Natural killer cell treated with Interleukin-12 subunit alpha and Interleukin-12 subunit beta and Interleukin-15 and Interleukin-18, amount 100 ng/mL, for 72 hours (primary cell): ENCODE results near the gene REEP2. TPM values are rescaled to one million over a fixed set of nuclear protein-coding genes. Genes with fewer than 3 reads are reported as not detected.

Experiments
- ATAC-seq, 2 donors: fragments of 150-1000 bp; cut with Tn5 transposase in 1 of 2; sonication (Bioruptor Pico), chemical (Tn5 transposase) in 1 of 2; 2 replicates each; pipeline ENCODE4 v1.10.0; 2021
- DNase-seq: peaks from one replicate; pipeline ENCODE4 v3.0.0; 2022; ENCODE audit warnings: low spot score
- H3K27ac Mint-ChIP-seq, 2 donors: 1 replicate in 1 of 2; 2 replicates in 1 of 2; pipeline ENCODE4 v1.8.0; 2022; ENCODE audit warnings: mixed read lengths in 2 of 2, mild to moderate bottlenecking in 1 of 2, moderate library complexity in 1 of 2
- H3K27me3 Mint-ChIP-seq, 2 donors: 1 replicate in 1 of 2; 2 replicates in 1 of 2; pipeline ENCODE4 v1.8.0; 2022; ENCODE audit warnings: mixed read lengths in 2 of 2
- H3K36me3 Mint-ChIP-seq: one replicate; pipeline ENCODE4 v1.8.0; 2022; ENCODE audit warnings: mixed read lengths
- H3K4me1 Mint-ChIP-seq, 2 donors: 1 replicate in 1 of 2; 2 replicates in 1 of 2; pipeline ENCODE4 v1.8.0; 2022; ENCODE audit warnings: low read depth in 2 of 2, mixed read lengths in 2 of 2, mild to moderate bottlenecking in 1 of 2
- H3K4me3 Mint-ChIP-seq: one replicate; pipeline ENCODE4 v1.8.0; 2022; ENCODE audit warnings: mixed read lengths
- H3K9me3 Mint-ChIP-seq: 2 replicates; pipeline ENCODE4 v1.8.0; 2022; ENCODE audit warnings: mixed read lengths
- total RNA-seq, 2 donors: library from RNA; stranded (reverse); gene quantifications; one replicate each; pipeline ENCODE4 v1.2.3, GENCODE V29; 2022

REEP2 gene
- total RNA-seq, 2 donors from 2014 or later: 0.75 TPM; not detected in 1

DNA sequence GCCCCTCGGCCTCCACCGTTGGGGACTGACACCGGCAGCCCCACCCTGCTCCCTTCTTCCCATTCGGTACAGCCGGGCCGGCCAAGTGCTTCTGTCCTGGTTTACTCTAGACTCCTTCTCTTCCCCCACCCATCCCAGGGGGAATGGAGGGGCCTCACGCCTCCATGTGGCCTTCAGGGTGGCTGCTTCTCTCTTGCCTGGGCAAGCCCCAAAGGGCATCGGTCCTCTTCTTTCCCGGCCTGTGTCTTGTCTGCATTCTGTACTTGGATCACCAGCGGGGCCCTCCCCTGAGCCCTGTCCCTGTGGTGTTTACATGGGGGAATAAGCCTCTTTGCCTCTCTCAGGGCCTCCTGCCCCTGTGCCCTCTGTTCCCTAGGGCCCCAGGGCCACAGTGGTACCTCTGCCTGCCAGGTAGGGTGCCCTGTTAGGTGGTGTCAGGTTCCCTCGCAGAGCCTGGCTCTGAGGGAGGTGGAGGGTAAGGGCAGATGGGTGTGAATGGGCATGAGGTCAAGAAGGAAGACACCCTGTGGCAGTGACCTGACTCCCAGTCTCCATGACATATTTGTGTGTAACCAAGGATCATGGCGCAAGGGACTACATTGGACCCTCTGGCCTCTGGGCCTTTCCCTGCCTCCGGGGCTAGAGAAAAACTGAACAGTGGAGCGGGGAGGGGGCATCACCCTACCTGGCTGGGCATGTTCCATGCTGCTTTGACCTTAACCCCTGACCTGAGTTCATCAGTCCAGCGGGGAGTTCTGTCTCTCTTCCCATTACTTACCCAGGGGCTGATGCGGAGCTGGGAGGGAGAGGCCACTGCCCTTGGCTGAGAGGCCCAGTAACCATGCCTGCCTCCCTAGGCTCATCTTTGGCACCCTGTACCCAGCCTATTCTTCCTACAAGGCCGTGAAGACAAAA lies 1.6 kb downstream of the REEP2 start:
- H3K9me3 Mint-ChIP-seq: no peaks in the 10 kb centered on the region
- no peak overlapping the region for H3K27ac Mint-ChIP-seq
- H3K4me3 Mint-ChIP-seq: peak overlapping the region; percentile 53
- DNase-seq (no peak), ATAC-seq (no peak)
- no peaks in the 10 kb centered on the region for H3K36me3 Mint-ChIP-seq
- H3K4me1 Mint-ChIP-seq: peaks cover 11 to 23% of the 10 kb centered on the region in 2 donors
- no peaks in the 10 kb centered on the region for H3K27me3 Mint-ChIP-seq

DNA sequence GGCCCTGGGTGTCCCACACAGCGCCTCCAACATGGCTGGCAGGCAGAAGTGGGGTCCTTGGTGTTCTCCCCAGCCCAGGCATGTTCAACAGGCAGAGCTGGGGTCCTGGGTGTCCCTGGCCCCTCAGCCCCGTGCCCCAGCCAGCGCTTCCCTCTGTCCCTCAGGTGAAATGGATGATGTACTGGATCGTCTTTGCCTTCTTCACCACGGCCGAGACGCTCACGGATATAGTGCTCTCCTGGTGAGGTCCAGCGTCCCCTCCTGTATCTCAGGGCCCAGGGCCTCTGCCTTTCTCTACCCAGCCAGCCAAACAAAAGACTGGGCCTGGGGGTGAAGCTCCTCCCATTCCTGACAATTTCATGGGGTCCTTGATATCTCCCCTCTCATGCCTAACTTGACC lies 2.4 kb downstream of the REEP2 start:
- H3K27me3 Mint-ChIP-seq: no peaks in the 10 kb centered on the region
- H3K9me3 Mint-ChIP-seq: no peaks in the 10 kb centered on the region
- peaks cover 11 to 23% of the 10 kb centered on the region in 2 donors for H3K4me1 Mint-ChIP-seq
- no peak for DNase-seq
- H3K27ac Mint-ChIP-seq: no peak overlapping the region
- no peak overlapping the region for H3K4me3 Mint-ChIP-seq
- no peak for ATAC-seq
- no peaks in the 10 kb centered on the region for H3K36me3 Mint-ChIP-seq

DNA sequence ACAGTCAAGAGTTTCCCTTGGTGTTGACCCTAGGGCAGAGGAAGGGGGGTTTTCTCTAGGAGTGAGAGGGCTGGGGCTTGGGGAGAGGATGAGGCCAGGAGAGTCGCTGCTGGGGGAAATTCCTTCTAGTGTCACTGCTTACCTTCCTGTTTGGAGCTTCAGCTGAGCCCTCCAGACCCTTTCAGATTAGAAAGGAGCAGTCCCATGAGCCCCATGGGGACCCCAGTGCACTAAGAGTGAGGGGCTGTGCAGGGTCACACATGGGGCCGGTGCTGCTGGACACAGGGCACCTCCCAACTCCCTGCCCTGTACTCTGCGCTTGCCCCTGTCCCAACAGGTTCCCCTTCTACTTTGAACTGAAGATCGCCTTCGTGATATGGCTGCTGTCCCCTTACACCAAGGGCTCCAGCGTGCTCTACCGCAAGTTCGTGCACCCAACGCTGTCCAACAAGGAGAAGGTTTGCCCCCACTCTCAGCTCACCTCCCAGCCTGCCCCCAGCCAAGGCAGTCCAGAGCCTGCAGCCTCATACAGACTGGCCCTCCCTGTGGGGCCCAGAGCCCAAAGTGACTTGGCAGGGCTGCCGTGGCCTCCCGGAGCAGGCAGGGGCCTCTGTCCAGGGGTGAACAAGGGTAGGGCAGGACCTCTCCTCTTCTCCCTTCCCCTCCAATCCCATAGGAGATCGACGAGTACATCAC lies 5.4 kb downstream of the REEP2 start:
- Mint-ChIP-seq H3K4me3 (no peak overlapping the region), H3K27me3 (no peaks in the 10 kb centered on the region), H3K4me1 (peaks cover 3 to 8% of the 10 kb centered on the region in 2 donors), H3K9me3 (no peaks in the 10 kb centered on the region), H3K36me3 (no peaks in the 10 kb centered on the region), H3K27ac (no peak overlapping the region)
- DNase-seq: peak; percentile 45
- ATAC-seq: no peak

DNA sequence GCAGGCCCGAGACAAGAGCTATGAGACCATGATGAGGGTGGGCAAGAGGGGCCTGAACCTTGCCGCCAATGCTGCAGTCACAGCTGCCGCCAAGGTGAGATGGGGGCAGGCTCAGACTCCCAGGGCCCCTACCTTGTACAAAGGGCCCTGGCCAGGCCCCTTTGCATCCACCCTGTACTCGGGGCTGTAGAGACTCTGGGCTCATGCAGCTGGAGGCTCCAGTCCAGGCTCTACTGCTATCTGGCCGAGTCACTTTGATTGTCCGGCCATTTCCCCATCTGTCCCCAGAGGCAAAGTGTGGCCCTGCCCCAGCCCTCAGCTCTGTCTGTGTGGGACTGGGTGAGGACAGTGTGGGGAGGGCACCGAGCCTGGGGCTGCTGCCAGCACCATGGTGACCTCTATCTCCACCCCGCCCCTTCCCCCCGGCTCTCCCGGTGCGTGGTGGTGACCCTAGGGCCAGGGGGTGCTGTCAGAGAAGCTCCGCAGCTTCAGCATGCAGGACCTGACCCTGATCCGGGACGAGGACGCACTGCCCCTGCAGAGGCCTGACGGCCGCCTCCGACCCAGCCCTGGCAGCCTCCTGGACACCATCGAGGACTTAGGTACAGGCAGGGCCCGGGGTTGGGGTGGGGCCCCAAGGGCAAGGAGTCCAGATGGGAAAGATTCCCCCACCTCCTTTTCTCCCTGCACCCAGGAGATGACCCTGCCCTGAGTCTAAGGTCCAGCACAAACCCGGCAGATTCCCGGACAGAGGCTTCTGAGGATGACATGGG lies 6.1 kb downstream of the REEP2 start:
- no peak for ATAC-seq
- Mint-ChIP-seq H3K4me1 (peaks cover 2 to 4% of the 10 kb centered on the region in 2 donors), H3K4me3 (no peak overlapping the region), H3K36me3 (no peaks in the 10 kb centered on the region), H3K9me3 (no peaks in the 10 kb centered on the region), H3K27ac (no peak overlapping the region), H3K27me3 (no peaks in the 10 kb centered on the region)
- peak; percentile 56 for DNase-seq

DNA sequence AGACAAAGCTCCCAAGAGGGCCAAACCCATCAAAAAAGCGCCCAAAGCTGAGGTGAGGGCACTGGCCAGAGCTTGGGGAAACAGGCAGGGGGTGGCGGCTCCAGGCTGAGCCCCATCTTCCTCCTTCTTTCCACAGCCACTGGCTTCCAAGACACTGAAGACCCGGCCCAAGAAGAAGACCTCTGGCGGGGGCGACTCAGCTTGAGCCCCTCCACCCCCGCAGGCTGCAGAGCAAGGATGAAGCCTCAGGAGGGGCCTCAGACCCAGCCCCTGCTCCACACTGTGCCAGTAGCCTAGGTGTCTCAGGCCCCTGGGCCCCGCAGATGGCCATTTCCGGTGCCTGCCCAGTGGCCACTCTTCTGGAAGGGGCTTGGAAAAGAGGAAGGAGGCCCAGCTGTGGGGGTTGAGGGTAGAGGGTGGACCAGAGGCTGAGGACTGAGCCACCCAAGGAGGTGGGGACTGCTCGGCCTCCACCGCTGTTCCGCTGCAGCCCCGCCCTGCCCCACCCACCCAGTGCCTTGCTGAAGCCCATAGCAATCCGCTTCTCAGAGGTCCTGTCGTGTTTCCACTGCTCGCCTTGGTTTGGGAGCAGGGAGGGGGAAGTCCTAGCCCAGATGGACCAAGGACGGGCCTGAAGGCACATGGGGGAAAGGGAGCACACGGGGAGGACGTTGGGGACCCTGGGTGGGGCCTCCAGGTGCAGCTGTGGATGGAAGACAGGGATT lies 6.9 kb downstream of the REEP2 start:
- ATAC-seq (no peak), DNase-seq (peak; percentile 29)
- peaks cover 0 to 5% of the 10 kb centered on the region in 2 donors for H3K4me1 Mint-ChIP-seq
- H3K36me3 Mint-ChIP-seq: no peaks in the 10 kb centered on the region
- no peaks in the 10 kb centered on the region for H3K9me3 Mint-ChIP-seq
- no peak overlapping the region for H3K27ac Mint-ChIP-seq
- no peak overlapping the region for H3K4me3 Mint-ChIP-seq
- no peaks in the 10 kb centered on the region for H3K27me3 Mint-ChIP-seq

DNA sequence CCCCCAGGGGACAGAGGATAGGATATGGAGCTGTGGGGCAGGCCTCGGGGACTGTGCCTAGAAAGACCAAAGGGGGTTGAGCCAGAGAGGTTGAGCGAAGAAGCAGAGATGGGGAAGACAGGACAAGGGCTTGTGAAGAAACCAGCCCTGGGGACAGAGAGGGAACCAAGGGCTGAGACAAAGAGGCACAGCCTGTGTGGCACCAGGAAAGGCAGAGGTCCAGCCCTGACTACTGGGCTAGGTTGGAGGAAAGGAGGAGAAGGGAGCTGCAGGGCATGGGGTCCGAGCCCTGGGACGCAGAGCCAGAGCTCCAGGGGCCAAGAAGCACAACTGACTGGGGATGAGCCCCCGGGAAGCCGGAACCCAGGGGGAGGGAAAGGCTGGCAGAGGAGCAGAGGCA lies 9.2 kb downstream of the REEP2 start:
- peaks cover 0 to 3% of the 10 kb centered on the region in 2 donors for H3K27me3 Mint-ChIP-seq
- no peak for ATAC-seq
- DNase-seq: peak; percentile 49
- H3K27ac Mint-ChIP-seq: no peak overlapping the region
- no peaks in the 10 kb centered on the region for H3K36me3 Mint-ChIP-seq
- H3K4me1 Mint-ChIP-seq: peaks cover 0 to 5% of the 10 kb centered on the region in 2 donors
- no peaks in the 10 kb centered on the region for H3K9me3 Mint-ChIP-seq
- H3K4me3 Mint-ChIP-seq: no peak overlapping the region

DNA sequence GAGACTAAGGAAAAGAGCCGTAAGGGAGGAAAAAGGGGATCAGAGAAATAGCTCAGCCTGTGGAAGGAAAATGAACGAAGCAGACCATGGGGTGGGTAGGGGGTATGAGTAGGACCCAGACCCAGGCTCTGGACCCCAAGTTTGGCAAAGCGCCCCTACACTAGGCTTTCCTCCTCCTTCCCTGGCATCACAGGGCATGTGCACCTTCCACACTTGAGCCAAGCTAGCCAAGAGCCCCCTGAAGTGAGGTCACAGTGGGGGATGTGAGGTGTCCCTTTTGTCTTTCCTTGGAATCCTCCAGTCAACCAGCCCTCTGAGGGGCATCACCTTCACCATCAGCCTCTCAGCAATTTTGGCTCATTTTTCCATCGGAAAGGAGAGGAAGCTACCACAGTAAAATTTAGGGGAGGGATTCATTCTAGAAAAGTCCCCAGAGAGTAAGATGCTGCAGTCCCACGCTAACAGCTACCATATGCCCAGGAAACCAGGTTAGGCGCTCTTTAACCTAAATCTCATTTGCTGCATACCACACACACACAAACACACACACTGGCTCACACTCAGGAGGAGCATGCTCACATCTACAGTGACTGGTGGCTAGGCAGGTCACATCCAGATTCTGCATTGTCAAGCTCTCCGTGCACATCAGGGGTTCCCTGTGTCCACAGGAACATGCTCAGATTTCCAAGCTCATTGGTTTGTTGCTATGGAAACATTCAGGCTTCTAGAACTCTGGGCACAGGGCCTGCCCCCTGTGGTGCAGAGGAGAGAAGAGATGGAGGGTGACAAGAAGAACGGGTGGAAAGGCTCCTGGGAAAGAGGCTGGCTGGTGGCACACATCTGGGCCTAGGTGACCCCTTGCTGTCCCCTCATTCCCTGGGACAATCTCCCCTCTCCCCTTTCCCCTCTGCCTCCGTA lies 9.9 kb downstream of the REEP2 start:
- H3K9me3 Mint-ChIP-seq: no peaks in the 10 kb centered on the region
- peaks cover 0 to 3% of the 10 kb centered on the region in 2 donors for H3K27me3 Mint-ChIP-seq
- peak; percentile 41 for DNase-seq
- H3K4me3 Mint-ChIP-seq: no peak overlapping the region
- H3K4me1 Mint-ChIP-seq: peaks cover 0 to 5% of the 10 kb centered on the region in 2 donors
- H3K27ac Mint-ChIP-seq: no peak overlapping the region
- ATAC-seq: no peak
- no peaks in the 10 kb centered on the region for H3K36me3 Mint-ChIP-seq

DNA sequence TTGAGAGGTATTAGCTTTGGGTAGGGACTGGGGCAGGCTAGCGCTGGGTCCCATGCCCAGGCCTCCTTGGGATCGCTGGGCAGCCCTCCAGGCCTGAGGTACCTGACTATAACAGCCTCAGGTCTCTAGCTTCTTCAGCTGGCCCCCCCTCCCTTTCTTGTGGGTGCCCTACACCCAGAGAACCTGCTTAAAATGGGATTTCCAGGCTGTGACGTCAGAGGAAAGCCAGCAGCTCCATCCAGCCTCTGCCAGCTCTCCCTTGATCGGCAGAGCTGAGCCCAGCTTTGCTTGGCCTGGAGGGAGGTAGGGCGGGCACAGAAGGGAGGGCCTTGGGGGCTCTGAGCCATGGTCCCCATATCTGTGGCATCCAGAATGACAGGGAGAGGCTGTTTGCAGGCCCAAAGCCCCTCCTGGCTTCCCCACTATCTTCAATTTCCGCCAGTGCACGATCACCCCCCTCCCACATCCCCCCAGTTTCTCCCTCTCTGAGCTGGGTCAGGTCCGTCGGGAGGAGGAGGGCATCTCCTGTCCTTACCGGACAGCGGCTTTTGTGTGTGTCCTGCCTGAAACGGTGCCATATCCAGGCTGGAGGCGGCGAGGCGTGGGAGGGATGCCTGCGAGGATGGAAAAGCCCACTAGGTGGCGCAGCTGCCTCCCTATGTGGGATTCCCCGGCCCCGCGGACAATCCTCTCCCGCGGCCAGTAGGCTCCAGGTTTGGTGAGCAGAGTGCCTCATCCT lies 10.8 kb downstream of the REEP2 start:
- Mint-ChIP-seq H3K27ac (no peak overlapping the region), H3K9me3 (no peaks in the 10 kb centered on the region), H3K36me3 (no peaks in the 10 kb centered on the region), H3K27me3 (peaks cover 0 to 3% of the 10 kb centered on the region in 2 donors), H3K4me1 (peaks cover 0 to 5% of the 10 kb centered on the region in 2 donors), H3K4me3 (peak overlapping the region; percentile 22)
- ATAC-seq (peak; percentile 86 to 89), DNase-seq (peak; percentile 86)

DNA sequence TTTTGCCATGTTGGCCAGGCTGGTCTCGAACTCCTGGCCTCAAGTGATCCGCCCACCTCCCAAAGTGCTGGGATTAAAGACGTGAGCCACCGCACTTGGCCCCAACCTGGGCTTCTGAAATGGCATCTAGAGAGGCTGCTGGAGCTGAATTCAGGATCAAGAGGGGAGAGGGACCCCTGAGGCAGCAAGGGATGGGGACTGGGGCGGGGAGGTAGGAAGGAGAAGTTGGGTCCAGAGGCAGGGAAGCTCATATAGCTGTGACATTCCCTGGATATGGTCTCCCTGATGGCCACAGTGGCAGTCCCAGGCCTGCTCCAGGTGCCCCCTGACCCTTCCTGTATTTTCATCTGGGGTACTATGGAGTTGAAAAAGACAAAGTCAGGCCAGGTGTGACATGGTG lies 12.1 kb downstream of the REEP2 start:
- DNase-seq (peak; percentile 10), ATAC-seq (no peak)
- Mint-ChIP-seq H3K36me3 (no peaks in the 10 kb centered on the region), H3K9me3 (no peaks in the 10 kb centered on the region), H3K27ac (no peak overlapping the region), H3K27me3 (peaks cover 0 to 3% of the 10 kb centered on the region in 2 donors), H3K4me3 (no peak overlapping the region), H3K4me1 (peaks cover 0 to 5% of the 10 kb centered on the region in 2 donors)

DNA sequence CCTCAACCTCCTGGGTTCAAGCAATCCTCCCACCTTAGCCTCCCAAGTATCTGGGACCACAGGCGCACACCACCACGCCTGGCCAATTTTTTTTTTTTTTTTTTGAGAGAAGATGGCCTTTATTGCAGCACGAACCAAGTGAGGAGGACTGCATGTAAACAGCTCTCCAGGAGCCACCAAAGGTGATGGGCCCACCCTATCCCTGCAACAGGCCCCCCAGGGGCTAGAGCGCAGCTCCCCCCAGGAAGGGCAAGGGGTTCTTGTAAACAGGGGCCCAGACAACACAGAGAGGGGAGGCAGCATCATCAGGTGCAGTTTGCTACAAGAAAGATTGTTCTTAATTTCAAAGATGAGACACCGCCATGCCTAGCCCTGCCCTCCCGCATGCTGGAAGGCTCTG lies 13.9 kb downstream of the REEP2 start:
- no peak overlapping the region for H3K4me3 Mint-ChIP-seq
- no peaks in the 10 kb centered on the region for H3K36me3 Mint-ChIP-seq
- no peaks in the 10 kb centered on the region for H3K9me3 Mint-ChIP-seq
- ATAC-seq (no peak), DNase-seq (no peak)
- H3K27ac Mint-ChIP-seq: no peak overlapping the region
- peaks cover 2 to 5% of the 10 kb centered on the region in 2 donors for H3K4me1 Mint-ChIP-seq
- H3K27me3 Mint-ChIP-seq: peaks cover 0 to 3% of the 10 kb centered on the region in 2 donors

DNA sequence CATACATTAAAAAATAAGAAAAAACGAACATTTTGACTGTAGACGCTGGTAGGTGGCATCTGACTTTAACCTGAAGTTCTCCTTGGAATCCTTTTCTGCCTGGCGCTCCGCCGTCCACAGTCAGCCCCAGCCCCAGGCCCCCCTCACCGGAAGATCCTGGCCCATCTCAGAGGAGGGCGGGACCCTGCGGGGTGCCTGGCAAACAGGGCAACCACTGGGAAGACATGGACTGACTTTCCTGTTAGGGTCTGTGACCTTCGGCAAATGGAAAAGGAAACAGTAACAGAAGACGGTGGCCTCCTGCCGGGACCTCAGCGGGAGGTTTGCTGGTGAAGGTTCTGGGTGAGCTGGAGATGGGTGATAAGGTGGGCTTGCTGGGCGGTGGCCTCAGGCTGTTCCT lies 14.7 kb downstream of the REEP2 start:
- Mint-ChIP-seq H3K4me1 (peaks cover 7 to 9% of the 10 kb centered on the region in 2 donors), H3K27ac (no peak overlapping the region), H3K9me3 (no peaks in the 10 kb centered on the region), H3K36me3 (no peaks in the 10 kb centered on the region), H3K4me3 (no peak overlapping the region), H3K27me3 (peaks cover 0 to 3% of the 10 kb centered on the region in 2 donors)
- DNase-seq (no peak), ATAC-seq (no peak)

DNA sequence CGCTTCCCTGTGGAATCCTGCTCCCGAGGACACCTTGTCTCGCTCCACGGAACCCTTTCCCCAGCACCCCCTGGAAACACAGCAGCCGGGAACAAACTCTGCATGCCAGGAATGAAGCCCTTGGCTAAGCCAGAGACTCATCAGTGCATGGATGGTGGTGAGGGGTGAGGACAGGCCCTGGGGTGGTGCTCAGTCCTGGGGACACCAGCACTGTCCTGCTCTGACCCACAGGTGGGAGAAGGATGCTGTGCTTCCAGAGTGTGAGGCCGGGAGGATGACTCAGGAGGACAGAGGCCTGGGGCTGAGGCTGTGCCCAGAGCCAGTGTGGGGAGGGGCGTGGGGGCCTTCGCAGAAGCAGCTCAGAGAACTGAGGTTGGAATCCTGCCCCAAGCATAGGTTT lies 15.3 kb downstream of the REEP2 start:
- H3K4me3 Mint-ChIP-seq: no peak overlapping the region
- H3K4me1 Mint-ChIP-seq: peaks cover 12 to 13% of the 10 kb centered on the region in 2 donors
- H3K36me3 Mint-ChIP-seq: no peaks in the 10 kb centered on the region
- DNase-seq (no peak), ATAC-seq (no peak)
- no peaks in the 10 kb centered on the region for H3K9me3 Mint-ChIP-seq
- peaks cover 0 to 3% of the 10 kb centered on the region in 2 donors for H3K27me3 Mint-ChIP-seq
- no peak overlapping the region for H3K27ac Mint-ChIP-seq
